ENCODE data around the gene OTUB1.

Gene OTUB1

GRCh38 chr11:64013141-64013896, 27.1 kb downstream of the OTUB1 start:
- Histone ChIP-seq H3K36me3 (ENCODE audit: control insufficient read depth in 1 of 2, insufficient read depth in 2 of 2, low read length in 2 of 2) (no peaks in the 10 kb centered on the region), H3K4me3 (ENCODE audit: low read depth in 1 of 2, low read length in 2 of 2) (no peak overlapping the region), H3K4me1 (ENCODE audit: control insufficient read depth in 1 of 2, insufficient read depth in 2 of 2, low read length in 2 of 2) (no peaks in the 10 kb centered on the region), H3K27me3 (ENCODE audit: control insufficient read depth in 1 of 2, insufficient read depth in 2 of 2, low read length in 2 of 2) (no peaks in the 10 kb centered on the region), H3K9ac (ENCODE audit: low read depth in 1 of 2, low read length in 2 of 2) (no peak overlapping the region), H3K9me3 (ENCODE audit: control insufficient read depth in 1 of 2, low read length in 2 of 2) (peaks cover 3% of the 10 kb centered on the region in 2 donors), H3K27ac (ENCODE audit: low read depth, low read length) (no peak overlapping the region)

DNA sequence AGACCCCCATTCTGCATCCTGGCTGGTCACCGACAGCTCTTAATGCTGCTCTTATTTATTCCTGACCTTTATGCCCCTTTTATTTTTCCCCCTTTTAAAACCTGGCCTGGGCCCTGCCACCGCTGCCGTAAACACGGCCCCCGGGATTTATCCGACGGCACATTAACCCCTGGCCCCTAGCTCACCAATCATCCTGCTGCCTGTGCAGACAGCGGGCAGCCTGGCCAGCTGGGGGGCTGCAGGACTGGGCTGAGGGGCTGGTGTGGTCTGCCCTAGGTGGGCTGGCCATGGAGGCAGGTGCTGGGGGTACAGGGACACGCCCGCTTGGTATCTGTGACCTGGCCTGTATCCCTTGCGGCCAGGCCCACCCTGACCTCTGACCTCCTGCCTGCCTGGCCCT, 28.1 kb downstream of the OTUB1 start:
- Histone ChIP-seq H3K9me3 (ENCODE audit: control insufficient read depth in 1 of 2, low read length in 2 of 2) (peaks cover 3% of the 10 kb centered on the region in 2 donors), H3K27me3 (ENCODE audit: control insufficient read depth in 1 of 2, insufficient read depth in 2 of 2, low read length in 2 of 2) (no peaks in the 10 kb centered on the region), H3K36me3 (ENCODE audit: control insufficient read depth in 1 of 2, insufficient read depth in 2 of 2, low read length in 2 of 2) (no peaks in the 10 kb centered on the region)

DNA sequence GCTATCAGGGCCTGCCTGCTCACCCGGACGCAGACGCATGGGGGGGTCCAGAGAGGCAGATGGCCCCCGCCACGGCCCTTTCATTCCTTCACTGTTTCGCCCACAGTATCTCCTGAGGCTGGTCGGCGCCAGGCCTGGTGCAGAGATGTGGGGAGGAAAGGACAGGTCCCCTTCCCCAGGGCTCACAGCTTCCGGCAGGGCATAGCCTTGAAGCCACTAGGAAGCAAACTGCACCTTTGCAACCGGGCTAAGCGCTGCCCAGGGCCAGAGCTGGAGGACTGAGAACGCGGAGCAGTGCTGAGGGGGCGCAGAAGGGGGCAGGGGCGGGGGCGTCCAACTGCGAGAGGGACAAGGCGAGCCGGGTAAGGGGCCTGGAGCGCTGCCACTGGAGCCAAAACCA, 29.3 kb downstream of the OTUB1 start:
- Histone ChIP-seq H3K4me1 (ENCODE audit: control insufficient read depth in 1 of 2, insufficient read depth in 2 of 2, low read length in 2 of 2) (peaks cover 0 to 7% of the 10 kb centered on the region in 2 donors), H3K9ac (ENCODE audit: low read depth in 1 of 2, low read length in 2 of 2) (no peak overlapping the region), H3K27ac (ENCODE audit: low read depth, low read length) (no peak overlapping the region), H3K36me3 (ENCODE audit: control insufficient read depth in 1 of 2, insufficient read depth in 2 of 2, low read length in 2 of 2) (no peaks in the 10 kb centered on the region), H3K27me3 (ENCODE audit: control insufficient read depth in 1 of 2, insufficient read depth in 2 of 2, low read length in 2 of 2) (no peaks in the 10 kb centered on the region), H3K4me3 (ENCODE audit: low read depth in 1 of 2, low read length in 2 of 2) (no peak overlapping the region), H3K9me3 (ENCODE audit: control insufficient read depth in 1 of 2, low read length in 2 of 2) (peaks cover under 1 to 3% of the 10 kb centered on the region in 2 donors)

More for the DNA sequence above, 28.1 kb downstream of the OTUB1 start:
- Histone ChIP-seq H3K4me1 (ENCODE audit: control insufficient read depth in 1 of 2, insufficient read depth in 2 of 2, low read length in 2 of 2) (peaks cover 0 to 7% of the 10 kb centered on the region in 2 donors), H3K9ac (ENCODE audit: low read depth in 1 of 2, low read length in 2 of 2) (no peak overlapping the region), H3K4me3 (ENCODE audit: low read depth in 1 of 2, low read length in 2 of 2) (no peak overlapping the region), H3K27ac (ENCODE audit: low read depth, low read length) (no peak overlapping the region)

GRCh38 chr11:64015935-64016845, 30.0 kb downstream of the OTUB1 start:
- H3K4me1 ChIP-seq (ENCODE audit: control insufficient read depth in 1 of 2, insufficient read depth in 2 of 2, low read length in 2 of 2), result peaks cover 0 to 7% of the 10 kb centered on the region in 2 donors
- no peaks in the 10 kb centered on the region for H3K9me3 ChIP-seq (ENCODE audit: control insufficient read depth in 1 of 2, low read length in 2 of 2)
- no peaks in the 10 kb centered on the region for H3K27me3 ChIP-seq (ENCODE audit: control insufficient read depth in 1 of 2, insufficient read depth in 2 of 2, low read length in 2 of 2)
- H3K9ac ChIP-seq (ENCODE audit: low read depth in 1 of 2, low read length in 2 of 2), result no peak overlapping the region
- H3K36me3 ChIP-seq (ENCODE audit: control insufficient read depth in 1 of 2, insufficient read depth in 2 of 2, low read length in 2 of 2), result no peaks in the 10 kb centered on the region
- H3K27ac ChIP-seq (ENCODE audit: low read depth, low read length), result no peak overlapping the region
- no peak overlapping the region for H3K4me3 ChIP-seq (ENCODE audit: low read depth in 1 of 2, low read length in 2 of 2)

GRCh38 chr11:64017945-64018224, 31.6 kb downstream of the OTUB1 start:
- H3K9me3 ChIP-seq (ENCODE audit: control insufficient read depth in 1 of 2, low read length in 2 of 2), result no peaks in the 10 kb centered on the region
- no peak overlapping the region for H3K4me3 ChIP-seq (ENCODE audit: low read depth in 1 of 2, low read length in 2 of 2)
- H3K27me3 ChIP-seq (ENCODE audit: control insufficient read depth in 1 of 2, insufficient read depth in 2 of 2, low read length in 2 of 2), result no peaks in the 10 kb centered on the region
- peaks cover 0 to 7% of the 10 kb centered on the region in 2 donors for H3K4me1 ChIP-seq (ENCODE audit: control insufficient read depth in 1 of 2, insufficient read depth in 2 of 2, low read length in 2 of 2)
- no peak overlapping the region for H3K9ac ChIP-seq (ENCODE audit: low read depth in 1 of 2, low read length in 2 of 2)
- H3K27ac ChIP-seq (ENCODE audit: low read depth, low read length), result no peak overlapping the region
- no peaks in the 10 kb centered on the region for H3K36me3 ChIP-seq (ENCODE audit: control insufficient read depth in 1 of 2, insufficient read depth in 2 of 2, low read length in 2 of 2)

GRCh38 chr11:64018310-64018709, 32.1 kb downstream of the OTUB1 start:
- Histone ChIP-seq H3K27me3 (ENCODE audit: control insufficient read depth in 1 of 2, insufficient read depth in 2 of 2, low read length in 2 of 2) (no peaks in the 10 kb centered on the region), H3K4me3 (ENCODE audit: low read depth in 1 of 2, low read length in 2 of 2) (no peak overlapping the region), H3K9ac (ENCODE audit: low read depth in 1 of 2, low read length in 2 of 2) (no peak overlapping the region), H3K9me3 (ENCODE audit: control insufficient read depth in 1 of 2, low read length in 2 of 2) (no peaks in the 10 kb centered on the region), H3K36me3 (ENCODE audit: control insufficient read depth in 1 of 2, insufficient read depth in 2 of 2, low read length in 2 of 2) (no peaks in the 10 kb centered on the region), H3K27ac (ENCODE audit: low read depth, low read length) (no peak overlapping the region), H3K4me1 (ENCODE audit: control insufficient read depth in 1 of 2, insufficient read depth in 2 of 2, low read length in 2 of 2) (peaks cover 0 to 7% of the 10 kb centered on the region in 2 donors)

GRCh38 chr11:64019106-64020037, 33.1 kb downstream of the OTUB1 start:
- Histone ChIP-seq H3K27ac (ENCODE audit: low read depth, low read length) (no peak overlapping the region), H3K4me3 (ENCODE audit: low read depth in 1 of 2, low read length in 2 of 2) (no peak overlapping the region), H3K9me3 (ENCODE audit: control insufficient read depth in 1 of 2, low read length in 2 of 2) (no peaks in the 10 kb centered on the region), H3K27me3 (ENCODE audit: control insufficient read depth in 1 of 2, insufficient read depth in 2 of 2, low read length in 2 of 2) (no peaks in the 10 kb centered on the region), H3K9ac (ENCODE audit: low read depth in 1 of 2, low read length in 2 of 2) (no peak overlapping the region), H3K4me1 (ENCODE audit: control insufficient read depth in 1 of 2, insufficient read depth in 2 of 2, low read length in 2 of 2) (peaks cover 0 to 7% of the 10 kb centered on the region in 2 donors), H3K36me3 (ENCODE audit: control insufficient read depth in 1 of 2, insufficient read depth in 2 of 2, low read length in 2 of 2) (no peaks in the 10 kb centered on the region)

DNA sequence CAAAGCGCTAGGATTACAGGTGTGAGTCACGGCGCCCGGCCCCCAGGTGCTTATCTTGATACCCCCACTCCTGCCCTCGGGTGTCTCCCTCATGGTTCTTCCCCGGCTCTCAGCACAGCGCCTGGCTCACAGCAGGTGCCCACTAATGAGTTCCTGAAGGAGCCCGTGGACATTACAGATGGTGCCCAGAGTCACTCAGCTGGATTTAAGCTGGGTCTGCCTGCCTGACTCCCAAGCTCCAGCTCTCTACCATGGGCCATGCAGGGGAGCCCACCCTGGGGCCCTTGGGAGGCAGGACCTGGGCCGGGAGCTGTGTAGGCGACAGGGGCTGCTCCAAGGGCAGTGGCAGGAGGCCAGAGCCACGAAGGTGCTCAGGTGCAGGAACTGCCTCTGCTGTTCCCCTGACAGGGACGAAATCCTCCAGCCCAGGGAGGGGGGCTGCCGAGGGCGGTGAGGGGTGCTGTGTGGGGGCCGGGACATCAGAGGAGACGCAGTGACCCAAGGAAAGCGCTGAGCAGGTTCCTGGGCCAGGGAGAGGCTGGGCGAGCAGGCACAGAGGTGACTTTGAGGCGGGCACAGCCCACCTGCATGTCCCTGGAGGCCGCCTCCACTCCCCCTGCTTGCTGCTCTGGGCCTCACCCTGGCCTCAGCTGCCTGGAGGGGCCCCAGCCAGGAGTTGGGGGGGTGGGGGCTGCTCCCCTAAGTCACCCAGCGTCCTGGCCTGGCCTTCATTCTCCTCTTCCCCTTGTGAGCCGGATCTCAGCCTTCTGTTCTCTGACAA, 34.9 kb downstream of the OTUB1 start:
- no peaks in the 10 kb centered on the region for H3K36me3 ChIP-seq (ENCODE audit: control insufficient read depth in 1 of 2, insufficient read depth in 2 of 2, low read length in 2 of 2)

GRCh38 chr11:64021757-64022093, 35.5 kb downstream of the OTUB1 start:
- no peak overlapping the region for H3K4me3 ChIP-seq (ENCODE audit: low read depth in 1 of 2, low read length in 2 of 2)
- no peaks in the 10 kb centered on the region for H3K36me3 ChIP-seq (ENCODE audit: control insufficient read depth in 1 of 2, insufficient read depth in 2 of 2, low read length in 2 of 2)
- H3K9ac ChIP-seq (ENCODE audit: low read depth in 1 of 2, low read length in 2 of 2), result no peak overlapping the region
- peaks cover 0 to 7% of the 10 kb centered on the region in 2 donors for H3K4me1 ChIP-seq (ENCODE audit: control insufficient read depth in 1 of 2, insufficient read depth in 2 of 2, low read length in 2 of 2)
- H3K27me3 ChIP-seq (ENCODE audit: control insufficient read depth in 1 of 2, insufficient read depth in 2 of 2, low read length in 2 of 2), result no peaks in the 10 kb centered on the region
- H3K27ac ChIP-seq (ENCODE audit: low read depth, low read length), result no peak overlapping the region
- no peaks in the 10 kb centered on the region for H3K9me3 ChIP-seq (ENCODE audit: control insufficient read depth in 1 of 2, low read length in 2 of 2)

More for the DNA sequence above, 34.9 kb downstream of the OTUB1 start:
- Histone ChIP-seq H3K27ac (ENCODE audit: low read depth, low read length) (no peak overlapping the region), H3K9me3 (ENCODE audit: control insufficient read depth in 1 of 2, low read length in 2 of 2) (no peaks in the 10 kb centered on the region), H3K4me1 (ENCODE audit: control insufficient read depth in 1 of 2, insufficient read depth in 2 of 2, low read length in 2 of 2) (peaks cover 0 to 7% of the 10 kb centered on the region in 2 donors), H3K27me3 (ENCODE audit: control insufficient read depth in 1 of 2, insufficient read depth in 2 of 2, low read length in 2 of 2) (no peaks in the 10 kb centered on the region), H3K4me3 (ENCODE audit: low read depth in 1 of 2, low read length in 2 of 2) (no peak overlapping the region), H3K9ac (ENCODE audit: low read depth in 1 of 2, low read length in 2 of 2) (no peak overlapping the region)

All from duodenal mucosa (tissue), 2 donors.